ENCODE results near the gene ATRNL1. TPM values are rescaled to one million over a fixed set of nuclear protein-coding genes. Genes with fewer than 3 reads are reported as not detected.

The ATRNL1 gene
- total RNA-seq, 4 donors from 2014 or later = 137 to 431 (median 202) TPM

GRCh38 chr10:115957786-115958442 is 864.7 kb downstream of the ATRNL1 start:
- TF ChIP-seq CTCF (IDR thresholded peaks at IDR 0.05) = no peak
- no peak for TF ChIP-seq POLR2A (IDR thresholded peaks at IDR 0.05)
- no peak for DNase-seq
- Histone ChIP-seq H3K27ac (no peak overlapping the region), H3K9me3 (no peaks in the 10 kb centered on the region), H3K4me3 (no peak overlapping the region), H3K36me3 (no peaks in the 10 kb centered on the region), H3K27me3 (no peaks in the 10 kb centered on the region), H3K4me1 (no peaks in the 10 kb centered on the region)
- intact Hi-C loops (cut with DNase I; ENCODE audit: low total_unique reads) = no loop called here

- intact Hi-C loops (cut with DNase I; ENCODE audit: low total_unique reads) = no loop called here
- no peak for DNase-seq
- Histone ChIP-seq H3K4me1 (no peaks in the 10 kb centered on the region), H3K9me3 (no peaks in the 10 kb centered on the region), H3K4me3 (no peak overlapping the region), H3K27me3 (no peaks in the 10 kb centered on the region), H3K36me3 (no peaks in the 10 kb centered on the region), H3K27ac (no peak overlapping the region)
- TF ChIP-seq POLR2A (IDR thresholded peaks at IDR 0.05) (no peak), CTCF (IDR thresholded peaks at IDR 0.05) (no peak)
Observed at GRCh38 chr10:115963848-115964247, 870.7 kb downstream of the ATRNL1 start.

GRCh38 chr10:115964827-115965226 is 871.7 kb downstream of the ATRNL1 start:
- no peak for DNase-seq
- no peaks in the 10 kb centered on the region for H3K9me3 ChIP-seq
- H3K4me3 ChIP-seq = no peak overlapping the region
- no peaks in the 10 kb centered on the region for H3K27me3 ChIP-seq
- TF ChIP-seq CTCF (IDR thresholded peaks at IDR 0.05) = no peak
- TF ChIP-seq POLR2A (IDR thresholded peaks at IDR 0.05) = no peak
- no peaks in the 10 kb centered on the region for H3K4me1 ChIP-seq
- no peak overlapping the region for H3K27ac ChIP-seq
- intact Hi-C loops (cut with DNase I; ENCODE audit: low total_unique reads) = no loop called here
- no peaks in the 10 kb centered on the region for H3K36me3 ChIP-seq

- Histone ChIP-seq H3K27ac (no peak overlapping the region), H3K36me3 (no peaks in the 10 kb centered on the region), H3K27me3 (no peaks in the 10 kb centered on the region), H3K4me3 (no peak overlapping the region), H3K4me1 (no peaks in the 10 kb centered on the region), H3K9me3 (no peaks in the 10 kb centered on the region)
- no peak for TF ChIP-seq CTCF (IDR thresholded peaks at IDR 0.05)
- no peak for TF ChIP-seq POLR2A (IDR thresholded peaks at IDR 0.05)
- DNase-seq = no peak
- intact Hi-C loops (cut with DNase I; ENCODE audit: low total_unique reads) = no loop called here
Observed at GRCh38 chr10:115965376-115965775, 872.2 kb downstream of the ATRNL1 start.

- TF ChIP-seq CTCF (IDR thresholded peaks at IDR 0.05) = no peak
- TF ChIP-seq POLR2A (IDR thresholded peaks at IDR 0.05) = no peak
Observed at GRCh38 chr10:115968236-115968635, 875.1 kb downstream of the ATRNL1 start.

More at GRCh38 chr10:115968236-115968635, 875.1 kb downstream of the ATRNL1 start:
- Histone ChIP-seq H3K4me1 (no peaks in the 10 kb centered on the region), H3K9me3 (no peaks in the 10 kb centered on the region), H3K36me3 (no peaks in the 10 kb centered on the region), H3K27ac (no peak overlapping the region), H3K27me3 (no peaks in the 10 kb centered on the region), H3K4me3 (no peak overlapping the region)
- intact Hi-C loops (cut with DNase I; ENCODE audit: low total_unique reads) = no loop called here
- no peak for DNase-seq
